HepG2 (cell line): ENCODE data around the gene GTF2H4. TPM values are rescaled to one million over a fixed set of nuclear protein-coding genes. Genes with fewer than 3 reads are reported as not detected.

Source experiments
- ATAC-seq: fragments of 200-7000 bp; cut with Tn5 transposase; 3 replicates; pipeline ENCODE4 v1.9.1; 2020; ENCODE audit warnings: mild to moderate bottlenecking, moderate library complexity
- BruUV-seq: library from RNA; stranded (reverse); fragments of 400-500 nt; replicated peaks from 2 replicates; lab custom pipeline; 2021; lab: Mats Ljungman, UMichigan
- CTCF ChIA-PET: fragments of 300-600 bp; formaldehyde crosslinking; extraction: SDS; loops from one replicate; lab custom pipeline; 2021; ENCODE audit warnings: low total read pairs, inconsistent platforms, low intra/inter-chr PET ratio; lab: Yijun Ruan, JAX
- POLR2A ChIA-PET: fragments of 350-600 bp; sonication (Branson Sonifier 250); formaldehyde crosslinking; loops from one replicate; lab custom pipeline; 2020; ENCODE audit warnings: antibody characterized with exemption, inconsistent platforms; lab: Yijun Ruan, JAX
- DNase-seq: peaks from one replicate; pipeline ENCODE4 v3.0.0-alpha.2; 2015; ENCODE audit warnings: low spot score
- FAIRE-seq: peaks from 3 replicates; lab custom pipeline; 2011; peaks lifted over from hg19 to GRCh38; lab: Jason Lieb, UNC
- H2AFZ ChIP-seq: one replicate; pipeline ENCODE4 v1.6.1; 2011; ENCODE audit warnings: low read length, inconsistent platforms
- H3K27ac ChIP-seq: fragments of 300-600 bp; 3 replicates; pipeline ENCODE4 v1.8.0; 2011; ENCODE audit warnings: mixed run types, mild to moderate bottlenecking, mixed read lengths, low read length, inconsistent platforms; ENCODE audit not compliant: insufficient read depth; ENCODE audit errors: extremely low read length
- H3K27me3 ChIP-seq, 2 experiments: fragments of 200-600 bp in 1 of 2; 2 replicates in 1 of 2; 3 replicates in 1 of 2; pipeline versions ENCODE4 v1.6.0 to v1.8.0; 2011; ENCODE audit warnings: low read length in 2 of 2, mild to moderate bottlenecking in 2 of 2, moderate library complexity in 2 of 2, inconsistent platforms in 1 of 2; ENCODE audit not compliant: insufficient read depth in 2 of 2, control insufficient read depth in 1 of 2
- H3K36me3 ChIP-seq, 2 experiments: fragments of 200-600 bp in 1 of 2; replicated peaks in 1 of 2; 2 replicates in 1 of 2; 3 replicates in 1 of 2; pipeline versions ENCODE4 v1.5.1 to v1.8.0; 2011; ENCODE audit warnings: low read length in 2 of 2, inconsistent platforms in 1 of 2; ENCODE audit not compliant: insufficient read depth in 2 of 2, control insufficient read depth in 1 of 2
- H3K4me1 ChIP-seq: 2 replicates; pipeline ENCODE4 v1.5.1; 2012; ENCODE audit warnings: low read length, inconsistent platforms; ENCODE audit not compliant: insufficient read depth
- H3K4me2 ChIP-seq: 2 replicates; pipeline ENCODE4 v1.6.0; 2011; ENCODE audit warnings: low read depth, low read length, inconsistent platforms
- H3K4me3 ChIP-seq, 3 experiments: fragments of 200-600 bp in 1 of 3; sonication (generic), shearing (Covaris generic) in 1 of 3; replicated peaks in 1 of 3; 2 replicates each; pipeline ENCODE4 v1.5.1; 2011 to 2016; ENCODE audit warnings: low read length in 3 of 3, inconsistent platforms in 2 of 3, low read depth in 2 of 3, mild to moderate bottlenecking in 2 of 3, control low read depth in 1 of 3, mixed read lengths in 1 of 3; ENCODE audit not compliant: insufficient read depth in 1 of 3
- H3K79me2 ChIP-seq: one replicate; pipeline ENCODE4 v1.6.1; 2011; ENCODE audit warnings: low read length, inconsistent platforms; ENCODE audit not compliant: insufficient read depth
- H3K9ac ChIP-seq: 2 replicates; pipeline ENCODE4 v1.6.0; 2011; ENCODE audit warnings: mild to moderate bottlenecking, low read depth, low read length, inconsistent platforms; ENCODE audit not compliant: insufficient read depth
- H3K9me3 ChIP-seq: 2 replicates; pipeline ENCODE4 v1.5.1; 2012; ENCODE audit warnings: mild to moderate bottlenecking, low read length
- H4K20me1 ChIP-seq: 2 replicates; pipeline ENCODE4 v1.6.0; 2011; ENCODE audit warnings: inconsistent platforms, mild to moderate bottlenecking, low read length, moderate library complexity; ENCODE audit not compliant: insufficient read depth
- AHR ChIP-seq: IDR thresholded peaks from 2 replicates; pipeline ENCODE4 v1.6.1; 2018; ENCODE audit warnings: missing genetic modification reagents, missing compliant biosample characterization
- CENPT ChIP-seq: sonication (generic); formaldehyde crosslinking; IDR thresholded peaks from 2 replicates; pipeline ENCODE4 v1.8.0; 2022; ENCODE audit warnings: low read depth, mild to moderate bottlenecking, moderate library complexity, missing genetic modification reagents
- FUBP1 ChIP-seq: sonication (generic); formaldehyde crosslinking; IDR thresholded peaks from 2 replicates; pipeline ENCODE4 v1.5.1; 2020; ENCODE audit warnings: missing genetic modification reagents, mild to moderate bottlenecking, borderline replicate concordance
- GABPA ChIP-seq, 2 experiments: IDR thresholded peaks; 2 replicates each; pipeline ENCODE4 v1.6.1; 2011 to 2016; ENCODE audit warnings: low read depth in 2 of 2, low read length in 1 of 2, missing biosample characterization in 1 of 2, missing genetic modification characterization in 1 of 2
- HDAC1 ChIP-seq: sonication (generic); formaldehyde crosslinking; IDR thresholded peaks from 2 replicates; pipeline ENCODE4 v1.5.1; 2020; ENCODE audit warnings: mild to moderate bottlenecking, missing genetic modification reagents
- KAT2B ChIP-seq: fragments of 150-350 bp; IDR thresholded peaks from 2 replicates; pipeline ENCODE4 v1.6.1; 2014; ENCODE audit warnings: low read depth, low read length, borderline replicate concordance
- RBAK ChIP-seq: sonication (generic); formaldehyde crosslinking; IDR thresholded peaks from 2 replicates; pipeline ENCODE4 v1.5.1; 2020; ENCODE audit warnings: mild to moderate bottlenecking, missing genetic modification reagents
- SMYD3 ChIP-seq: sonication (generic); formaldehyde crosslinking; IDR thresholded peaks from 2 replicates; pipeline ENCODE4 v1.8.1; 2023; ENCODE audit warnings: mild to moderate bottlenecking, missing genetic modification reagents
- SRF ChIP-seq: IDR thresholded peaks from 2 replicates; pipeline ENCODE4 v1.6.1; 2011; ENCODE audit warnings: mild to moderate bottlenecking, low read depth, low read length, moderate library complexity
- THYN1 ChIP-seq: sonication (generic); formaldehyde crosslinking; IDR thresholded peaks from 2 replicates; pipeline ENCODE4 v1.8.1; 2023; ENCODE audit warnings: low read depth, mild to moderate bottlenecking, moderate library complexity, missing genetic modification reagents, borderline replicate concordance
- ZBTB20 ChIP-seq: sonication (generic); formaldehyde crosslinking; IDR thresholded peaks from 2 replicates; pipeline ENCODE4 v1.8.1; 2023; ENCODE audit warnings: missing genetic modification reagents, low read depth, mild to moderate bottlenecking, borderline replicate concordance
- ZBTB34 ChIP-seq: sonication (generic); formaldehyde crosslinking; IDR thresholded peaks from 2 replicates; pipeline ENCODE4 v1.8.0; 2022; ENCODE audit warnings: mild to moderate bottlenecking, missing genetic modification reagents
- ZFP82 ChIP-seq: sonication (generic); formaldehyde crosslinking; IDR thresholded peaks from 2 replicates; pipeline ENCODE4 v1.5.1; 2020; ENCODE audit warnings: mild to moderate bottlenecking, missing genetic modification reagents, borderline replicate concordance
- ZNF720 ChIP-seq: sonication (generic); formaldehyde crosslinking; IDR thresholded peaks from 2 replicates; pipeline ENCODE4 v1.4.0; 2020; ENCODE audit warnings: missing genetic modification reagents
- ZNF800 ChIP-seq: sonication (generic); formaldehyde crosslinking; IDR thresholded peaks from 2 replicates; pipeline ENCODE4 v1.4.0; 2020; ENCODE audit warnings: missing genetic modification reagents
- ZSCAN21 ChIP-seq: sonication (generic); formaldehyde crosslinking; IDR thresholded peaks from 2 replicates; pipeline ENCODE4 v1.8.0; 2022; ENCODE audit warnings: mild to moderate bottlenecking, missing genetic modification reagents, moderate library complexity, borderline replicate concordance
- WGBS: methylation state at CpG from one replicate; pipeline ENCODE4 v1.1.6; 2017; ENCODE audit warnings: low lambda C conversion rate; 5-methylcytosine and 5-hydroxymethylcytosine counted together
- in situ Hi-C: cut with HindIII; loops from 2 replicates; pipeline ENCODE4 v1.10.0; 2017; ENCODE audit warnings: low pct_unique_long_range_greater_than_20kb; ENCODE audit not compliant: extremely low pct_ligation_motif_present
- intact Hi-C: fragments of 100-400 bp; cut with micrococcal nuclease; formaldehyde crosslinking; loops from one replicate; pipeline ENCODE4 v1.10.0; 2022; ENCODE audit not compliant: unreplicated experiment
- polyA plus RNA-seq, 8 experiments: library from polyadenylated mRNA; depleted of rRNA in 3 of 8; stranded (reverse) in 7 of 8; unstranded in 1 of 8; fragments of >200 nt; fragmentation: Illumina TruSeq in 4 of 8; extraction: Trizol in 4 of 8; gene quantifications; 2 replicates each; pipeline versions ENCODE4 v1.2.1 to v1.2.3, GENCODE V29; 2011 to 2016; ENCODE audit warnings: low read depth in 4 of 8, missing spikeins in 1 of 8, mixed read lengths in 1 of 8; ENCODE audit not compliant: insufficient read depth in 1 of 8
- total RNA-seq, 5 experiments: library from RNA; depleted of rRNA; stranded (reverse); fragments of >200 nt; fragmentation: Illumina TruSeq; extraction: Trizol; gene quantifications; 2 replicates each; pipeline ENCODE4 v1.2.3, GENCODE V29; 2016; ENCODE audit warnings: low read depth in 1 of 5

The GTF2H4 gene
- total and polyA plus RNA-seq, 2 of the 13 experiments (the other 11 are each of a cell fraction or from before 2014, with no cell fraction given): 15.9 to 49.3 TPM

GRCh38 chr6:30912746-30913520 is 4.9 kb downstream of the GTF2H4 start:
- intact Hi-C loops (no loop called here), in situ Hi-C loops (no loop called here)
- Histone ChIP-seq H3K9ac (no peak overlapping the region), H3K4me3 (no peak overlapping the region), H3K9me3 (no peaks in the 10 kb centered on the region), H3K36me3 (peaks cover 11 to 40% of the 10 kb centered on the region in 2 experiments), H3K4me2 (no peak overlapping the region), H4K20me1 (no peaks in the 10 kb centered on the region), H3K79me2 (peaks cover 28% of the 10 kb centered on the region), H3K27me3 (no peaks in the 10 kb centered on the region; a peak in 1 of 5 replicates), H3K27ac (peak overlapping the region; percentile 61), H2AFZ (no peak overlapping the region), H3K4me1 (peaks cover 39% of the 10 kb centered on the region)
- ChIA-PET POLR2A (interaction anchor here (1.1 to 3.4 kb wide), 11 partner anchors 8 to 196 kb away, joined by 3 to 24 read pairs (median 7); partner anchors contain the start of genes DDR1 and MDC1), CTCF (no interaction called here)
- 95% methylated on average over 8 of the region's 8 CpGs for WGBS
- FAIRE-seq (no peak), DNase-seq (no peak), ATAC-seq (no peak)
- TF ChIP-seq ZBTB20 (CRISPR knock-in tag) (no peak), ZBTB34 (CRISPR knock-in tag) (no peak), ZFP82 (CRISPR knock-in tag) (no peak), RBAK (no peak), GABPA (IDR thresholded peaks at IDR 0.05; ENCODE audit: low read depth, low read length) (no peak), GABPA (CRISPR knock-in tag; IDR thresholded peaks at IDR 0.05; ENCODE audit: low read depth) (no peak), ZSCAN21 (CRISPR knock-in tag) (no peak), HDAC1 (CRISPR knock-in tag) (no peak), SMYD3 (CRISPR knock-in tag) (no peak), SRF (no peak), CENPT (CRISPR knock-in tag) (no peak), THYN1 (CRISPR knock-in tag) (no peak), ZNF800 (CRISPR knock-in tag) (no peak), ZNF720 (CRISPR knock-in tag) (no peak), AHR (CRISPR knock-in tag) (no peak), FUBP1 (CRISPR knock-in tag) (no peak), KAT2B (no peak)
- BruUV-seq: no TSS peak
